Upper lobe of right lung (tissue), 1 donor: Measurements from ENCODE around the gene OR5AR1. TPM values are rescaled to one million over a fixed set of nuclear protein-coding genes. Genes with fewer than 3 reads are reported as not detected.
"Not testable (repeated sequence)": the region's sequence is repeated elsewhere in the genome, so short reads cannot be mapped to it uniquely, and the experiment has no call there.

ENCODE experiments used
- ATAC-seq: fragments of 200-7000 bp; cut with Tn5 transposase; one replicate; pipeline ENCODE4 v1.9.1; 2020; ENCODE audit warnings: mild to moderate bottlenecking, moderate library complexity
- DNase-seq: peaks from one replicate; pipeline ENCODE4 v3.0.0-alpha.2; 2020
- H3K27ac ChIP-seq: fragments of 200-600 bp; one replicate; pipeline ENCODE4 v1.8.0; 2022
- H3K27me3 ChIP-seq: fragments of 200-600 bp; one replicate; pipeline ENCODE4 v1.8.0; 2022; ENCODE audit warnings: mild to moderate bottlenecking
- H3K36me3 ChIP-seq: fragments of 200-600 bp; one replicate; pipeline ENCODE4 v1.8.0; 2022
- H3K4me1 ChIP-seq: fragments of 200-600 bp; one replicate; pipeline ENCODE4 v1.8.0; 2022
- H3K4me3 ChIP-seq: fragments of 200-600 bp; one replicate; pipeline ENCODE4 v1.8.0; 2022; ENCODE audit warnings: mild to moderate bottlenecking
- H3K9me3 ChIP-seq: fragments of 200-600 bp; one replicate; pipeline ENCODE4 v1.8.0; 2022
- CTCF ChIP-seq: fragments of 200-600 bp; IDR thresholded peaks from one replicate; pipeline ENCODE4 v1.8.0; 2022; ENCODE audit warnings: antibody characterized with exemption
- intact Hi-C: fragments of 100-400 bp; cut with DNase I; formaldehyde crosslinking; loops from one replicate; pipeline ENCODE4 v1.11.0; 2022
- total RNA-seq: library from RNA; stranded (reverse); fragmentation: NEBNext Ultra II Directional; extraction: Animal tissue kit (Norgen Biotek cat#: 25700); gene quantifications from one replicate; pipeline ENCODE4 v1.2.1, GENCODE V29; 2021
- donor health status: DM: no; HTN: yes; CAD: no; lungs with severe emphysema.

The OR5AR1 gene
- total RNA-seq, 1 donor from 2014 or later, result not detected

- no peaks in the 10 kb centered on the region for H3K4me1 ChIP-seq
- no peaks in the 10 kb centered on the region for H3K27me3 ChIP-seq
- intact Hi-C loops, result no loop called here
- H3K27ac ChIP-seq, result no peak within 1 kb of the TSS
- TF ChIP-seq CTCF, result no peak
- H3K4me3 ChIP-seq, result no peak within 1 kb of the TSS
- ATAC-seq, result no peak
- H3K9me3 ChIP-seq, result no peaks in the 10 kb centered on the region
- no peaks in the 10 kb centered on the region for H3K36me3 ChIP-seq
- DNase-seq, result no peak
These were observed 21.1 kb upstream of the OR5AR1 start, which contains the start of gene OR5AP2 for GRCh38 chr11:56642339-56642738. OR5AP2 (minus strand) TSS chr11:56642439; CDS start chr11:56642439, 0 bp downstream.

- DNase-seq (no peak), ATAC-seq (no peak)
- Histone ChIP-seq H3K4me3 (no peak overlapping the region), H3K27ac (no peak overlapping the region), H3K4me1 (no peaks in the 10 kb centered on the region), H3K36me3 (no peaks in the 10 kb centered on the region), H3K9me3 (no peaks in the 10 kb centered on the region), H3K27me3 (no peaks in the 10 kb centered on the region)
- intact Hi-C loops, result no loop called here
- no peak for TF ChIP-seq CTCF
These were observed 3.7 kb upstream of the OR5AR1 start for GRCh38 chr11:56659755-56660154.

- H3K9me3 ChIP-seq, result no peaks in the 10 kb centered on the region
- intact Hi-C loops, result no loop called here
- H3K27me3 ChIP-seq, result no peaks in the 10 kb centered on the region
- H3K4me1 ChIP-seq, result no peaks in the 10 kb centered on the region
- H3K27ac ChIP-seq, result no peak overlapping the region
- ATAC-seq, result no peak
- no peaks in the 10 kb centered on the region for H3K36me3 ChIP-seq
- TF ChIP-seq CTCF, result no peak
- H3K4me3 ChIP-seq, result no peak overlapping the region
- no peak for DNase-seq
These were observed 7.5 kb downstream of the OR5AR1 start for GRCh38 chr11:56670984-56671383.

- DNase-seq, result no peak
- no peak overlapping the region for H3K4me3 ChIP-seq
- intact Hi-C loops, result no loop called here
- no peaks in the 10 kb centered on the region for H3K36me3 ChIP-seq
- TF ChIP-seq CTCF, result no peak
- H3K27ac ChIP-seq, result no peak overlapping the region
- no peaks in the 10 kb centered on the region for H3K4me1 ChIP-seq
- no peak for ATAC-seq
- H3K9me3 ChIP-seq, result no peaks in the 10 kb centered on the region
- no peaks in the 10 kb centered on the region for H3K27me3 ChIP-seq
These were observed 25.1 kb downstream of the OR5AR1 start for GRCh38 chr11:56688554-56689100.

- H3K27me3 ChIP-seq, DNase-seq, H3K4me1 ChIP-seq, H3K4me3 ChIP-seq, intact Hi-C loops, H3K27ac ChIP-seq, H3K9me3 ChIP-seq, ATAC-seq, H3K36me3 ChIP-seq: not testable (repeated sequence)
These were observed 27.7 kb downstream of the OR5AR1 start for GRCh38 chr11:56691179-56691578.

GRCh38 chr11:56693428-56693827, 29.9 kb downstream of the OR5AR1 start:
- H3K36me3 ChIP-seq, result no peaks in the 10 kb centered on the region
- DNase-seq, result no peak
- no peaks in the 10 kb centered on the region for H3K27me3 ChIP-seq
- H3K27ac ChIP-seq, result no peak overlapping the region
- H3K4me1 ChIP-seq, result no peaks in the 10 kb centered on the region
- no peaks in the 10 kb centered on the region for H3K9me3 ChIP-seq
- no peak overlapping the region for H3K4me3 ChIP-seq
- ATAC-seq, result no peak
- intact Hi-C loops, result no loop called here
- no peak for TF ChIP-seq CTCF
